Transverse colon (tissue), 4 donors: ENCODE data around the gene CEACAM16.

Experiments
- CTCF ChIP-seq, 5 experiments: fragments of 200-600 bp in 3 of 5; fragments of 450-650 bp in 2 of 5; sonication (generic) in 3 of 5; IDR thresholded peaks; 1 replicate in 2 of 5; 2 replicates in 3 of 5; pipeline ENCODE4 v1.5.1; 2016 to 2017; ENCODE audit warnings: antibody characterized with exemption in 5 of 5, inconsistent platforms in 3 of 5, mild to moderate bottlenecking in 2 of 5, moderate library complexity in 1 of 5
- EP300 ChIP-seq: sonication (generic); formaldehyde crosslinking; IDR thresholded peaks from one replicate; pipeline ENCODE4 v1.6.1; 2017; ENCODE audit warnings: antibody characterized with exemption, low read depth
- POLR2A ChIP-seq: fragments of 450-650 bp; IDR thresholded peaks from one replicate; pipeline ENCODE4 v1.6.1; 2016; ENCODE audit warnings: antibody characterized with exemption, mild to moderate bottlenecking, moderate library complexity
- POLR2AphosphoS5 ChIP-seq, 3 donors: sonication (generic); formaldehyde crosslinking; IDR thresholded peaks; one replicate each; pipeline ENCODE4 v1.6.1; 2016; ENCODE audit warnings: antibody characterized with exemption in 3 of 3

- no peak for TF ChIP-seq CTCF (IDR thresholded peaks at IDR 0.05)
- no peak for TF ChIP-seq POLR2AphosphoS5 (IDR thresholded peaks at IDR 0.05)
- no peak for TF ChIP-seq POLR2A
- no peak for TF ChIP-seq EP300
Measured at GRCh38 chr19:44752123-44752815, 53.3 kb downstream of the CEACAM16 start.
